Progenitor cell of endocrine pancreas (in vitro differentiated cells): ENCODE data around the gene MRGPRG. TPM values are rescaled to one million over a fixed set of nuclear protein-coding genes. Genes with fewer than 3 reads are reported as not detected.

Source experiments
- DNase-seq: peaks from one replicate; pipeline ENCODE4 v3.0.0; 2021; ENCODE audit warnings: low spot score; ENCODE audit not compliant: unreplicated experiment
- H3K27ac Mint-ChIP-seq: 2 replicates; pipeline ENCODE4 v1.8.0; 2021; ENCODE audit warnings: mild to moderate bottlenecking, moderate library complexity, mixed read lengths
- H3K27me3 Mint-ChIP-seq: 2 replicates; pipeline ENCODE4 v1.8.0; 2021; ENCODE audit warnings: mixed read lengths
- H3K36me3 Mint-ChIP-seq: 2 replicates; pipeline ENCODE4 v1.8.0; 2022; ENCODE audit warnings: mixed read lengths; ENCODE audit not compliant: insufficient read depth
- H3K4me1 Mint-ChIP-seq: 2 replicates; pipeline ENCODE4 v1.8.0; 2021; ENCODE audit warnings: low read depth, mixed read lengths
- H3K4me3 Mint-ChIP-seq: 2 replicates; pipeline ENCODE4 v1.8.0; 2021; ENCODE audit warnings: low read depth, mild to moderate bottlenecking, moderate library complexity, mixed read lengths
- H3K9me3 Mint-ChIP-seq: 2 replicates; pipeline ENCODE4 v1.8.0; 2021; ENCODE audit warnings: low read depth, mixed read lengths
- CTCF ChIP-seq: fragments of 200-600 bp; sonication (generic); IDR thresholded peaks from one replicate; pipeline ENCODE4 v1.5.0; 2021; ENCODE audit warnings: antibody characterized with exemption, mild to moderate bottlenecking; ENCODE audit not compliant: unreplicated experiment
- total RNA-seq: library from RNA; stranded (reverse); gene quantifications from 2 replicates; pipeline ENCODE4 v1.2.1, GENCODE V29; 2021

MRGPRG gene
- total RNA-seq, 1 donor from 2014 or later = not detected

- Mint-ChIP-seq H3K4me3 (no peak overlapping the region), H3K36me3 (no peaks in the 10 kb centered on the region), H3K27me3 (peaks cover 61% of the 10 kb centered on the region), H3K4me1 (peaks cover 1% of the 10 kb centered on the region), H3K9me3 (no peaks in the 10 kb centered on the region), H3K27ac (no peak overlapping the region)
- no peak for DNase-seq
- no peak for TF ChIP-seq CTCF
Measured at GRCh38 chr11:3193373-3194015, 25.1 kb downstream of the MRGPRG start.

GRCh38 chr11:3192511-3193372 is 25.9 kb downstream of the MRGPRG start:
- Mint-ChIP-seq H3K4me3 (no peak overlapping the region), H3K36me3 (no peaks in the 10 kb centered on the region), H3K9me3 (no peaks in the 10 kb centered on the region), H3K4me1 (peaks cover 1% of the 10 kb centered on the region), H3K27me3 (peaks cover 66% of the 10 kb centered on the region), H3K27ac (no peak overlapping the region)
- TF ChIP-seq CTCF = no peak
- no peak for DNase-seq

GRCh38 chr11:3191586-3192324 is 26.9 kb downstream of the MRGPRG start:
- no peak for DNase-seq
- Mint-ChIP-seq H3K4me3 (no peak overlapping the region), H3K4me1 (peaks cover 1% of the 10 kb centered on the region), H3K9me3 (no peaks in the 10 kb centered on the region), H3K27ac (no peak overlapping the region), H3K36me3 (no peaks in the 10 kb centered on the region), H3K27me3 (peaks cover 75% of the 10 kb centered on the region)
- no peak for TF ChIP-seq CTCF

- Mint-ChIP-seq H3K27ac (peak overlapping the region; percentile 59), H3K36me3 (no peaks in the 10 kb centered on the region), H3K9me3 (no peaks in the 10 kb centered on the region), H3K4me1 (peaks cover 1% of the 10 kb centered on the region), H3K4me3 (no peak overlapping the region), H3K27me3 (peaks cover 73% of the 10 kb centered on the region)
- no peak for TF ChIP-seq CTCF
- DNase-seq = no peak
Measured at GRCh38 chr11:3190600-3190999, 28.0 kb downstream of the MRGPRG start.

GRCh38 chr11:3189886-3190583 is 28.6 kb downstream of the MRGPRG start:
- peaks cover 1% of the 10 kb centered on the region for H3K4me1 Mint-ChIP-seq
- no peak overlapping the region for H3K4me3 Mint-ChIP-seq
- DNase-seq = no peak

More at GRCh38 chr11:3189886-3190583, 28.6 kb downstream of the MRGPRG start:
- Mint-ChIP-seq H3K27ac (no peak overlapping the region), H3K27me3 (peaks cover 75% of the 10 kb centered on the region), H3K36me3 (no peaks in the 10 kb centered on the region), H3K9me3 (no peaks in the 10 kb centered on the region)
- TF ChIP-seq CTCF = no peak
